Ovary (tissue), 9 donors: Measurements from ENCODE around the gene SYNJ1. TPM values are rescaled to one million over a fixed set of nuclear protein-coding genes. Genes with fewer than 3 reads are reported as not detected.

ENCODE experiments used
- DNase-seq, 5 donors: peaks; one replicate each; pipeline ENCODE4 v3.0.0-alpha.2; 2019 to 2020
- H3K27ac ChIP-seq, 2 donors: fragments of 200-600 bp; one replicate each; pipeline versions ENCODE4 v1.5.1 to v1.8.0; 2019 to 2022
- H3K27me3 ChIP-seq: fragments of 200-600 bp; one replicate; pipeline ENCODE4 v1.8.0; 2022
- H3K36me3 ChIP-seq: fragments of 200-600 bp; sonication (generic); one replicate; pipeline ENCODE4 v1.5.1; 2019
- H3K4me1 ChIP-seq: one replicate; pipeline ENCODE4 v1.8.1; 2013; ENCODE audit warnings: mild to moderate bottlenecking, moderate library complexity; ENCODE audit not compliant: insufficient read depth
- H3K4me3 ChIP-seq: fragments of 200-600 bp; sonication (generic); one replicate; pipeline ENCODE4 v1.5.1; 2017
- H3K9me3 ChIP-seq, 2 donors: fragments of 200-600 bp in 1 of 2; sonication (generic) in 1 of 2; one replicate each; pipeline versions ENCODE4 v1.5.1 to v1.8.1; 2013 to 2019; ENCODE audit warnings: mild to moderate bottlenecking in 1 of 2, moderate library complexity in 1 of 2
- CTCF ChIP-seq, 3 donors: fragments of 450-650 bp in 2 of 3; fragments of 200-600 bp in 1 of 3; IDR thresholded peaks; one replicate each; pipeline versions ENCODE4 v1.5.1 to v1.8.0; 2016 to 2022; ENCODE audit warnings: antibody characterized with exemption in 3 of 3, mild to moderate bottlenecking in 1 of 3
- EP300 ChIP-seq: sonication (generic); formaldehyde crosslinking; IDR thresholded peaks from one replicate; pipeline ENCODE4 v1.6.1; 2017; ENCODE audit warnings: antibody characterized with exemption
- POLR2A ChIP-seq: fragments of 450-650 bp; IDR thresholded peaks from one replicate; pipeline ENCODE4 v1.6.1; 2017; ENCODE audit warnings: antibody characterized with exemption, mild to moderate bottlenecking, moderate library complexity
- WGBS, 3 donors: extraction: QIAGEN DNeasy Blood & Tissue Kit in 1 of 3; methylation state at CpG; one replicate each; pipeline versions ENCODE4 v1.1.5 to v1.1.7; 2013 to 2017; 5-methylcytosine and 5-hydroxymethylcytosine counted together
- intact Hi-C, 4 donors: fragments of 100-400 bp; cut with DNase I; formaldehyde crosslinking; loops; one replicate each; pipeline versions ENCODE4 v1.11.0 to v1.15.1; 2022 to 2023
- polyA plus RNA-seq, 2 donors: library from polyadenylated mRNA; stranded (reverse); fragments of 200-250 nt in 1 of 2; fragments of 350-450 nt in 1 of 2; fragmentation: Illumina TruSeq in 1 of 2; extraction: RNeasy Lipid Tissue Mini Kit (QIAGEN cat#74804) in 1 of 2; gene quantifications; one replicate each; pipeline ENCODE4 v1.2.3, GENCODE V29; 2013 to 2014
- total RNA-seq, 7 donors: library from RNA; depleted of rRNA in 2 of 7; stranded (reverse); fragments of >200 nt in 2 of 7; fragmentation: NEBNext Ultra II Directional in 3 of 7; extraction: Animal tissue kit (Norgen Biotek cat#: 25700) in 3 of 7; gene quantifications; one replicate each; pipeline versions ENCODE4 v1.1.0 to v1.2.4, GENCODE V29; 2016 to 2023
- donor health status: DM: no; HTN: no; CAD: no; lungs with moderate emphysema.
- donor health status: DM: no; HTN: no; CAD: no.
- donor health status: Bipolar disorder and iron deficiency.
- donor health status: DM: yes; HTN: yes; CAD: no.
- donor health status: DM: no; HTN: no; CAD: no.
- donor health status: DM: yes; HTN: yes; CAD: no.

SYNJ1 gene
- total and polyA plus RNA-seq, 9 donors = 4.8 to 15.6 (median 9.9) TPM

- no peak for TF ChIP-seq EP300
- no peak for TF ChIP-seq POLR2A
- no peaks in the 10 kb centered on the region for H3K4me1 ChIP-seq
- no peak overlapping the region for H3K27ac ChIP-seq
- H3K36me3 ChIP-seq = no peaks in the 10 kb centered on the region
- no peak for DNase-seq
- WGBS, 3 donors = 71 to 78% (median 71%) methylated on average over 5 of the region's 5 CpGs
- H3K9me3 ChIP-seq = no peaks in the 10 kb centered on the region
- H3K4me3 ChIP-seq = no peak overlapping the region
- H3K27me3 ChIP-seq = no peaks in the 10 kb centered on the region
- intact Hi-C loops = loop anchor here in 2 of 4 donors (10.0 kb wide), 2 partner anchors 194 to 814 kb away; no protein-coding TSS in a partner anchor
These were observed 128.7 kb downstream of the SYNJ1 start for GRCh38 chr21:32599091-32599490.

- Histone ChIP-seq H3K27me3 (no peaks in the 10 kb centered on the region), H3K9me3 (no peaks in the 10 kb centered on the region), H3K27ac (no peak overlapping the region), H3K4me3 (no peak overlapping the region), H3K4me1 (no peaks in the 10 kb centered on the region), H3K36me3 (no peaks in the 10 kb centered on the region)
- 55 to 73% (median 56%) methylated on average over 6 of the region's 6 CpGs for WGBS, 3 donors
- intact Hi-C loops = loop anchor here in 2 of 4 donors (10.0 kb wide), 2 partner anchors 192 to 812 kb away; no protein-coding TSS in a partner anchor
- DNase-seq = no peak
- TF ChIP-seq POLR2A = no peak
- TF ChIP-seq EP300 = no peak
- TF ChIP-seq CTCF (IDR thresholded peaks at IDR 0.05) = no peak
These were observed 130.6 kb downstream of the SYNJ1 start for GRCh38 chr21:32597205-32597604.

- Histone ChIP-seq H3K36me3 (no peaks in the 10 kb centered on the region), H3K9me3 (no peaks in the 10 kb centered on the region), H3K4me3 (no peak overlapping the region), H3K4me1 (no peaks in the 10 kb centered on the region), H3K27ac (no peak overlapping the region), H3K27me3 (no peaks in the 10 kb centered on the region)
- TF ChIP-seq CTCF (IDR thresholded peaks at IDR 0.05) (no peak), EP300 (no peak), POLR2A (no peak)
- intact Hi-C loops = loop anchor here in 2 of 4 donors (10.0 kb wide), 2 partner anchors 191 to 811 kb away; no protein-coding TSS in a partner anchor
- WGBS, 3 donors = 75 to 91% (median 76%) methylated on average over 11 of the region's 11 CpGs
- no peak for DNase-seq
These were observed 132.4 kb downstream of the SYNJ1 start for GRCh38 chr21:32595431-32595830.

- H3K27me3 ChIP-seq = no peaks in the 10 kb centered on the region
- no peak for TF ChIP-seq POLR2A
- no peak for TF ChIP-seq EP300
- TF ChIP-seq CTCF (IDR thresholded peaks at IDR 0.05) = no peak
- no peaks in the 10 kb centered on the region for H3K9me3 ChIP-seq
- DNase-seq = no peak
- H3K27ac ChIP-seq = no peak overlapping the region
- H3K4me1 ChIP-seq = no peaks in the 10 kb centered on the region
- intact Hi-C loops = loop anchor here in 2 of 4 donors (10.0 kb wide), 2 partner anchors 189 to 809 kb away; no protein-coding TSS in a partner anchor
- no peaks in the 10 kb centered on the region for H3K36me3 ChIP-seq
- no peak overlapping the region for H3K4me3 ChIP-seq
- WGBS, 3 donors = 58 to 69% (median 61%) methylated on average over 8 of the region's 8 CpGs
These were observed 134.1 kb downstream of the SYNJ1 start for GRCh38 chr21:32593690-32594089.

GRCh38 chr21:32592929-32593502, 134.8 kb downstream of the SYNJ1 start:
- intact Hi-C loops = loop anchor here in 2 of 4 donors (10.0 kb wide), 2 partner anchors 188 to 808 kb away; no protein-coding TSS in a partner anchor
- no peaks in the 10 kb centered on the region for H3K27me3 ChIP-seq
- H3K27ac ChIP-seq = no peak overlapping the region
- WGBS, 3 donors = 34 to 40% (median 39%) methylated on average over 10 of the region's 10 CpGs
- no peak for DNase-seq
- no peaks in the 10 kb centered on the region for H3K9me3 ChIP-seq
- H3K4me1 ChIP-seq = no peaks in the 10 kb centered on the region
- no peak overlapping the region for H3K4me3 ChIP-seq
- H3K36me3 ChIP-seq = no peaks in the 10 kb centered on the region
- TF ChIP-seq POLR2A = no peak
- TF ChIP-seq CTCF (IDR thresholded peaks at IDR 0.05) = no peak
- no peak for TF ChIP-seq EP300
